Lung (tissue), 12 donors: ENCODE results near the gene CACNA1C. TPM values are rescaled to one million over a fixed set of nuclear protein-coding genes. Genes with fewer than 3 reads are reported as not detected.

ENCODE experiments used
- ATAC-seq: fragments of 200-7000 bp; cut with Tn5 transposase; one replicate; pipeline ENCODE4 v1.9.1; 2020; ENCODE audit warnings: moderate number of reproducible peaks; ENCODE audit not compliant: insufficient read depth, low FRiP score
- DNase-seq, 3 donors: peaks; one replicate each; pipeline ENCODE4 v3.0.0-alpha.2; 2013 to 2017
- H3K27ac ChIP-seq, 2 donors: one replicate each; pipeline ENCODE4 v1.5.1; 2013; ENCODE audit warnings: mild to moderate bottlenecking in 2 of 2, moderate library complexity in 2 of 2, control low read depth in 1 of 2, inconsistent platforms in 1 of 2, low read depth in 1 of 2, low read length in 1 of 2
- H3K27me3 ChIP-seq, 3 donors: one replicate each; pipeline ENCODE4 v1.5.1; 2013; ENCODE audit warnings: low read length in 2 of 3; ENCODE audit not compliant: control insufficient read depth in 3 of 3, insufficient read depth in 3 of 3
- H3K36me3 ChIP-seq, 4 donors: one replicate each; pipeline ENCODE4 v1.5.1; 2013; ENCODE audit warnings: low read length in 4 of 4, mild to moderate bottlenecking in 1 of 4, moderate library complexity in 1 of 4; ENCODE audit not compliant: control insufficient read depth in 4 of 4, insufficient read depth in 4 of 4
- H3K4me1 ChIP-seq, 5 donors: one replicate each; pipeline ENCODE4 v1.5.1; 2013; ENCODE audit warnings: low read length in 5 of 5, mild to moderate bottlenecking in 2 of 5, moderate library complexity in 1 of 5; ENCODE audit not compliant: control insufficient read depth in 5 of 5, insufficient read depth in 5 of 5
- H3K4me3 ChIP-seq: one replicate; pipeline ENCODE4 v1.5.1; 2013; ENCODE audit warnings: mild to moderate bottlenecking, control low read depth, moderate library complexity
- H3K9ac ChIP-seq, 2 donors: one replicate each; pipeline ENCODE4 v1.5.1; 2013; ENCODE audit warnings: low read length in 2 of 2, control low read depth in 1 of 2; ENCODE audit not compliant: insufficient read depth in 1 of 2
- H3K9me3 ChIP-seq, 4 donors: one replicate each; pipeline ENCODE4 v1.5.1; 2013; ENCODE audit warnings: low read length in 3 of 4, mild to moderate bottlenecking in 1 of 4, moderate library complexity in 1 of 4; ENCODE audit not compliant: control insufficient read depth in 4 of 4, insufficient read depth in 3 of 4
- WGBS, 2 donors: extraction: QIAGEN DNeasy Blood & Tissue Kit; methylation state at CpG; one replicate each; pipeline ENCODE4 v1.1.7; 2013; 5-methylcytosine and 5-hydroxymethylcytosine counted together
- polyA plus RNA-seq, 2 donors: library from polyadenylated mRNA; stranded (reverse); fragments of 200-250 nt; gene quantifications; one replicate each; pipeline ENCODE4 v1.2.1, GENCODE V29; 2013
- total RNA-seq, 2 donors: library from RNA; depleted of rRNA in 1 of 2; stranded (reverse); fragments of >200 nt in 1 of 2; gene quantifications; one replicate each; pipeline ENCODE4 v1.2.1, GENCODE V29; 2014 to 2021
- TF ChIP-seq, protein P1 (sequence below): IDR thresholded peaks from 2 replicates; pipeline ENCODE4 v1.5.1; 2012; ENCODE audit warnings: mild to moderate bottlenecking; ENCODE audit errors: control extremely low read depth, extremely low read depth
- donor health status: control.
- donor health status: control.
- donor health status: Bipolar disorder and iron deficiency.
- donor health status: healthy.
- donor health status: DM: yes; HTN: yes; CAD: no.

The CACNA1C gene
- total and polyA plus RNA-seq, 4 donors = 3.2 to 17.5 (median 7.5) TPM

DNA sequence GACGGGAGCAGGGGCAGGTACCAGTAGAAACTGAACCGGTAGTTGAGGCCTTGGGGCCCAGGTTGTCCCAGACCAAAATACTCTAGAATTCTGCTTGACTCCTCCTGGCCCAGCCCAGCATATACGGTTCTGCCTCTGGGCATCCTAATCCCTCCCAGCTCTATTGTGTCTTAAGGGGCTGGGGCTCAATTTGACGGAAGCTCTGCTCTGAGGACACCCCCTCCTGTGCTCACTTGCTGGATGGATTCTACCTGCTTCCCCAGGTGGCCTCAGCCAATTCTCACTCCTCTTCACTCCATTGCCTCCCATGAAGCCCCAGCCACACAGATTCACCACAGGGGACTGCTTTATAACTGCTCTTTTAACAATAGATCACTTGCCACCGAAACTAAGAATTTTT lies 522.5 kb downstream of the CACNA1C start:
- peaks cover 0 to 9% (median 0%) of the 10 kb centered on the region in 5 donors for H3K4me1 ChIP-seq
- H3K9ac ChIP-seq = no peak overlapping the region
- H3K36me3 ChIP-seq = peaks cover 0 to 2% (median 0%) of the 10 kb centered on the region in 4 donors
- no peak overlapping the region for H3K4me3 ChIP-seq
- no peak overlapping the region for H3K27ac ChIP-seq
- H3K9me3 ChIP-seq = no peaks in the 10 kb centered on the region
- TF ChIP-seq, protein P1, sequence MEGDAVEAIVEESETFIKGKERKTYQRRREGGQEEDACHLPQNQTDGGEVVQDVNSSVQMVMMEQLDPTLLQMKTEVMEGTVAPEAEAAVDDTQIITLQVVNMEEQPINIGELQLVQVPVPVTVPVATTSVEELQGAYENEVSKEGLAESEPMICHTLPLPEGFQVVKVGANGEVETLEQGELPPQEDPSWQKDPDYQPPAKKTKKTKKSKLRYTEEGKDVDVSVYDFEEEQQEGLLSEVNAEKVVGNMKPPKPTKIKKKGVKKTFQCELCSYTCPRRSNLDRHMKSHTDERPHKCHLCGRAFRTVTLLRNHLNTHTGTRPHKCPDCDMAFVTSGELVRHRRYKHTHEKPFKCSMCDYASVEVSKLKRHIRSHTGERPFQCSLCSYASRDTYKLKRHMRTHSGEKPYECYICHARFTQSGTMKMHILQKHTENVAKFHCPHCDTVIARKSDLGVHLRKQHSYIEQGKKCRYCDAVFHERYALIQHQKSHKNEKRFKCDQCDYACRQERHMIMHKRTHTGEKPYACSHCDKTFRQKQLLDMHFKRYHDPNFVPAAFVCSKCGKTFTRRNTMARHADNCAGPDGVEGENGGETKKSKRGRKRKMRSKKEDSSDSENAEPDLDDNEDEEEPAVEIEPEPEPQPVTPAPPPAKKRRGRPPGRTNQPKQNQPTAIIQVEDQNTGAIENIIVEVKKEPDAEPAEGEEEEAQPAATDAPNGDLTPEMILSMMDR = no peak
- no peak for ATAC-seq
- WGBS, 2 donors = 86 to 97% methylated on average over 5 of the region's 5 CpGs
- no peak for DNase-seq
- peaks cover 0 to 3% (median 0%) of the 10 kb centered on the region in 3 donors for H3K27me3 ChIP-seq

DNA sequence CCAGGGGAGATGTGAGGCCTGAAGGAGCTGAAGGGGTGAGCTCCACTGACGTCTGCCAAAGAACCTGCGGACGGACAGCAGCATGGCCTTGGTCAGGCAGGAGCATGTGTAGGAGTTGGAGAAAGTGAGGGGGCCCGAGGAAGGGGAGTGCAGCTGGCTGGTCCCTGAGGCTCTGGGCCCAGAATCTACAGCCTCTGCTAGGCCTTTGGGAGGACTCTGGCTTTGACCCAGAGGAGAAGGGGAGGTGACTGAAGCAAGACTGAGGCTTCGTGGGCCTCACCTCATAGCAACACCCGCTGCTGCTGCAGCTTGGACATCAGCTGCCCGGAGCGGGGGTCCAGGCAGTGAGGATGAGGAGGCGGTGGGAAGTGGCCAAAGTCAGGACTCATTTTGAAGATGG lies 525.4 kb downstream of the CACNA1C start:
- H3K9me3 ChIP-seq = no peaks in the 10 kb centered on the region
- ATAC-seq = no peak
- no peaks in the 10 kb centered on the region for H3K27me3 ChIP-seq
- H3K36me3 ChIP-seq = peaks cover 0 to 2% (median 0%) of the 10 kb centered on the region in 4 donors
- TF ChIP-seq, protein P1 = no peak
- peaks cover 0 to 3% (median 0%) of the 10 kb centered on the region in 5 donors for H3K4me1 ChIP-seq
- H3K4me3 ChIP-seq = no peak overlapping the region
- no peak for DNase-seq
- WGBS, 2 donors = 95% methylated on average over 9 of the region's 9 CpGs
- H3K9ac ChIP-seq = no peak overlapping the region
- H3K27ac ChIP-seq = no peak overlapping the region

DNA sequence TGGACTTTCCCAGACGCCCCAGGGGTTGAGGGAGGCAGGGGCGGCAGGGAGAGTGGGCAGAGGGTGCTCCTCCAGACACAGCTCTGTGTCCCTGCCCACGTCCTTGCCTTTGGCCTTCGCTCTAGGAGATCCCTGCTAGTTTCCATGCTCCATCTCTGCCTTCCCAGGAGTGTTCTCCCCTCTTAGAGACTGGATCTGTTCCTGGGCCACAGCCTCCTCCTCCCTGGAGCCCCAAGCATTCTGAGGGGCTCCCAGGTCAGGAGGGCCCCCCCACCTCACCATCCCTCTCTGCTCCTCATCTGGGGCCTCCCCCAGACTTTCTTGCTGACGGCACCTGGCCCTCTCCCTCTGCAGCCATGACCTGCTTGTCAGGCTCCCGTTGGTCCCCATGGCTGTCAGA lies 526.0 kb downstream of the CACNA1C start:
- ATAC-seq = no peak
- TF ChIP-seq, protein P1 = no peak
- Histone ChIP-seq H3K9me3 (no peaks in the 10 kb centered on the region), H3K27me3 (peaks cover 0 to 2% (median 0%) of the 10 kb centered on the region in 3 donors), H3K4me3 (no peak overlapping the region), H3K4me1 (peaks cover 0 to 9% (median 0%) of the 10 kb centered on the region in 5 donors), H3K9ac (no peak overlapping the region), H3K36me3 (peaks cover 0 to 2% (median 0%) of the 10 kb centered on the region in 4 donors), H3K27ac (no peak overlapping the region)
- 91 to 95% methylated on average over 6 of the region's 6 CpGs for WGBS, 2 donors
- no peak for DNase-seq

DNA sequence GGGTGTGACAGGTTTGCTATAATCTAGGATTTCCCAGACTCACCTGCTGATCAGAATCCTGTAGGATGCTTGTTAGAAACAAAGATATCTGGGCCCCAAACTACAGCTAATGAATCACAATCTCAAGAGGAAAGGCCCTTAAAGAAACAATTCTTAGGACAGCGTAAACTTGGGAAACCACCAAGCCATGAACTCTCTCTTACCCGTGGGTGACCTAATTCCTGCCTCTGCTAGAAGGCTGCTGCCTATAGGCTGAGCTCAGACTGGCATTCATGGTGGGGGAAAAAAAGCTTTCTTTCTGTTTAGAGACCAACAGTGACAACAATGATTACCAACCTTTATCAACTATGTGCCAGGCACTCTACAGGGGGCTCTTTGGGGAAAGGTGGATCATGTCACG lies 528.0 kb downstream of the CACNA1C start:
- 39 to 56% methylated on average over 3 of the region's 3 CpGs for WGBS, 2 donors
- peaks cover 0 to 12% (median 0%) of the 10 kb centered on the region in 3 donors for H3K27me3 ChIP-seq
- H3K27ac ChIP-seq = no peak overlapping the region
- no peaks in the 10 kb centered on the region for H3K9me3 ChIP-seq
- H3K9ac ChIP-seq = no peak overlapping the region
- H3K4me3 ChIP-seq = no peak overlapping the region
- no peak for ATAC-seq
- peak in 1 of 3 donors; percentile 24 for DNase-seq
- peaks cover 0 to 3% (median 1%) of the 10 kb centered on the region in 4 donors for H3K36me3 ChIP-seq
- TF ChIP-seq, protein P1 = no peak
- H3K4me1 ChIP-seq = peaks cover 0 to 9% (median 0%) of the 10 kb centered on the region in 5 donors
